Measurements from ENCODE around the gene PRDM7. TPM values are rescaled to one million over a fixed set of nuclear protein-coding genes. Genes with fewer than 3 reads are reported as not detected.

PRDM7 gene
- total and polyA plus RNA-seq, 2 donors (not counting 1 experiment from before 2014, with no cell fraction given), result not detected

DNA sequence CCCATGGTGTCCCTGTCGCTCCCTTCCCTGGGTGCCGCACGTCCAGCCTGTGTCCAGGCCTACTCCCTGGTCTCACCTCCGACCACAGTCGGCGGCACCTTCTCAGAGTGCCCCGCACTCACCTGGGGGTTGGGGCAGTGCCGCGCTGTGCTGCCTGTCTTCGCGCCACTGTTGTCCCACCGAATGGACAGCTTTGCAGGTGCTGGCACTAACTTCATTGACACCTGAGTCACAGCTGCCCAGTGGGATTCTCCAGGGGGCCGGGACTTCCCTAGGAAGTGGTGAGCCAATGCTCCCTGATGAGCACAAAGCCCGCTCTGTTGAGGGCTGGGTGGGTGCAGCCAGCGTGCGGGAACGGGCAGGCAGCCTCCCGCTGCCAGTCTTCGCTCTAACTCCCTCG, 33.6 kb downstream of the PRDM7 start:
- ChIA-PET CTCF (no interaction called here), POLR2A (no interaction called here)
- WGBS (ENCODE audit: insufficient coverage), result 87% methylated on average over 19 of the region's 20 CpGs
- Mint-ChIP-seq H3K27ac (no peak overlapping the region), H3K27me3 (peaks cover 16% of the 10 kb centered on the region), H3K4me1 (peaks cover 7% of the 10 kb centered on the region), H3K4me3 (no peak overlapping the region), H3K9me3 (ENCODE audit: insufficient read depth) (no peaks in the 10 kb centered on the region)
- H3K36me3 ChIP-seq (replicated peaks in 1 of 2; ENCODE audit: control extremely low read depth in 1 of 2, control insufficient read depth in 1 of 2, extremely low read depth in 1 of 2, insufficient read depth in 2 of 2, low read length in 1 of 2), result no peaks in the 10 kb centered on the region
- H3K79me2 ChIP-seq (ENCODE audit: control insufficient read depth, insufficient read depth, low read length), result no peaks in the 10 kb centered on the region
- ATAC-seq (ENCODE audit: low read depth), result no peak
- no peak overlapping the region for H3K27ac ChIP-seq (ENCODE audit: low read length in 2 of 2)
- peaks cover 0 to 13% (median 0%) of the 10 kb centered on the region in 3 donors for H3K9me3 ChIP-seq (ENCODE audit: control extremely low read depth in 1 of 3, control insufficient read depth in 2 of 3, insufficient read depth in 1 of 3, low read length in 2 of 3)
- intact Hi-C loops (cut with micrococcal nuclease), result no loop called here
- no peak overlapping the region for H3K4me2 ChIP-seq (replicated peaks; ENCODE audit: low read depth, low read length, poor library complexity, severe bottlenecking)
- peaks cover 0 to 27% (median 13%) of the 10 kb centered on the region in 4 experiments for H3K27me3 ChIP-seq (replicated peaks in 1 of 4; ENCODE audit: control extremely low read depth in 1 of 4, control insufficient read depth in 3 of 4, insufficient read depth in 4 of 4, low read length in 3 of 4)
- no peak for DNase-seq
- TF ChIP-seq, protein P1, sequence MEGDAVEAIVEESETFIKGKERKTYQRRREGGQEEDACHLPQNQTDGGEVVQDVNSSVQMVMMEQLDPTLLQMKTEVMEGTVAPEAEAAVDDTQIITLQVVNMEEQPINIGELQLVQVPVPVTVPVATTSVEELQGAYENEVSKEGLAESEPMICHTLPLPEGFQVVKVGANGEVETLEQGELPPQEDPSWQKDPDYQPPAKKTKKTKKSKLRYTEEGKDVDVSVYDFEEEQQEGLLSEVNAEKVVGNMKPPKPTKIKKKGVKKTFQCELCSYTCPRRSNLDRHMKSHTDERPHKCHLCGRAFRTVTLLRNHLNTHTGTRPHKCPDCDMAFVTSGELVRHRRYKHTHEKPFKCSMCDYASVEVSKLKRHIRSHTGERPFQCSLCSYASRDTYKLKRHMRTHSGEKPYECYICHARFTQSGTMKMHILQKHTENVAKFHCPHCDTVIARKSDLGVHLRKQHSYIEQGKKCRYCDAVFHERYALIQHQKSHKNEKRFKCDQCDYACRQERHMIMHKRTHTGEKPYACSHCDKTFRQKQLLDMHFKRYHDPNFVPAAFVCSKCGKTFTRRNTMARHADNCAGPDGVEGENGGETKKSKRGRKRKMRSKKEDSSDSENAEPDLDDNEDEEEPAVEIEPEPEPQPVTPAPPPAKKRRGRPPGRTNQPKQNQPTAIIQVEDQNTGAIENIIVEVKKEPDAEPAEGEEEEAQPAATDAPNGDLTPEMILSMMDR (IDR thresholded peaks at IDR 0.05), result no peak
- no peak for TF ChIP-seq EZH2 (IDR thresholded peaks at IDR 0.05; ENCODE audit: borderline replicate concordance, insufficient read depth, low read depth, low read length, poor library complexity, severe bottlenecking)
- peaks cover 13 to 15% of the 10 kb centered on the region in 2 donors for H3K4me1 ChIP-seq (ENCODE audit: control insufficient read depth in 2 of 2, insufficient read depth in 2 of 2, low read length in 2 of 2)
- H3K4me3 ChIP-seq (ENCODE audit: control extremely low read depth in 1 of 5, extremely low read depth in 1 of 5, insufficient read depth in 1 of 5, low read depth in 2 of 5, low read length in 4 of 5), result no peak overlapping the region
- H3K9ac ChIP-seq (ENCODE audit: low read length), result no peak overlapping the region
- H2AFZ ChIP-seq (ENCODE audit: insufficient read depth, low read depth, low read length, poor library complexity, severe bottlenecking), result no peak overlapping the region
- no peaks in the 10 kb centered on the region for H4K20me1 ChIP-seq (ENCODE audit: control insufficient read depth, insufficient read depth, low read length, poor library complexity, severe bottlenecking)

DNA sequence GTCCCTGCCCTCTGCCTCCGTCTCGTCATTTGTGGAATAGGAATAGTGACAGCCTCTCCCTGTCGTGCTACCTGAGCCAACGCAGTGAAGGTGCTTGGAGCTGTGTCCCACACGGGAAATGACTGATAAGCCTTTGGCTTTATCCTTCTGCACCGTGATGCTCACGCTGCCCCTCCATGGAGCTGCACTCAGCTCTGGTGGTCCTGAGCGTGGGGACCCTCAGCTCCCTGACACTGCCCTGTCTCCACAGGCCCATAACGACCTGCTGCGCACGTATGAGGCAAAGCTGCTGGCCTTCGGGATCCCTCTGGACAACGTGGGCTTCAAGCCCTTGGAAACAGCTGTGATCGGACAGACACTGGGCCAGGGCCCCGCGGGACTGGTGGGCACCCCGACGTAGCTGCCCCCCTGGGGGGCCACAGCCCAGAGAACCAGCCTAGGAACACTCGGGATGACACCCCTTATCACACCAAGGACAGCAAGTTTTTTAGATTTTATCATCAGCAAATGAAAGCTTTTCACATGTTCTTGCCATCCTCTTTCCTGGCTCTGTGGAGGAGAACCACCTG, 34.1 kb downstream of the PRDM7 start:
- 87% methylated on average over 19 of the region's 19 CpGs for WGBS (ENCODE audit: insufficient coverage)
- no peak overlapping the region for H3K4me3 ChIP-seq (ENCODE audit: control extremely low read depth in 1 of 5, extremely low read depth in 1 of 5, insufficient read depth in 1 of 5, low read depth in 2 of 5, low read length in 4 of 5)
- Mint-ChIP-seq H3K27me3 (peaks cover 11% of the 10 kb centered on the region), H3K9me3 (ENCODE audit: insufficient read depth) (no peaks in the 10 kb centered on the region), H3K4me3 (no peak overlapping the region), H3K27ac (no peak overlapping the region), H3K4me1 (peaks cover 4% of the 10 kb centered on the region)
- H3K9ac ChIP-seq (ENCODE audit: low read length), result no peak overlapping the region
- intact Hi-C loops (cut with micrococcal nuclease), result no loop called here
- no peak for DNase-seq
- H3K27ac ChIP-seq (ENCODE audit: low read length in 2 of 2), result no peak overlapping the region
- peaks cover 13 to 15% of the 10 kb centered on the region in 2 donors for H3K4me1 ChIP-seq (ENCODE audit: control insufficient read depth in 2 of 2, insufficient read depth in 2 of 2, low read length in 2 of 2)
- TF ChIP-seq, protein P1 (IDR thresholded peaks at IDR 0.05), result no peak
- no peak for TF ChIP-seq EZH2 (IDR thresholded peaks at IDR 0.05; ENCODE audit: borderline replicate concordance, insufficient read depth, low read depth, low read length, poor library complexity, severe bottlenecking)
- POLR2A ChIA-PET, result no interaction called here
- no peaks in the 10 kb centered on the region for H3K79me2 ChIP-seq (ENCODE audit: control insufficient read depth, insufficient read depth, low read length)
- H3K36me3 ChIP-seq (replicated peaks in 1 of 2; ENCODE audit: control extremely low read depth in 1 of 2, control insufficient read depth in 1 of 2, extremely low read depth in 1 of 2, insufficient read depth in 2 of 2, low read length in 1 of 2), result no peaks in the 10 kb centered on the region
- peaks cover 0 to 25% (median 13%) of the 10 kb centered on the region in 4 experiments for H3K27me3 ChIP-seq (replicated peaks in 1 of 4; ENCODE audit: control extremely low read depth in 1 of 4, control insufficient read depth in 3 of 4, insufficient read depth in 4 of 4, low read length in 3 of 4)
- ATAC-seq (ENCODE audit: low read depth), result no peak
- H3K9me3 ChIP-seq (ENCODE audit: control extremely low read depth in 1 of 3, control insufficient read depth in 2 of 3, insufficient read depth in 1 of 3, low read length in 2 of 3), result peaks cover 0 to 12% (median 0%) of the 10 kb centered on the region in 3 donors
- no peak overlapping the region for H3K4me2 ChIP-seq (replicated peaks; ENCODE audit: low read depth, low read length, poor library complexity, severe bottlenecking)
- no peak overlapping the region for H2AFZ ChIP-seq (ENCODE audit: insufficient read depth, low read depth, low read length, poor library complexity, severe bottlenecking)
- no peaks in the 10 kb centered on the region for H4K20me1 ChIP-seq (ENCODE audit: control insufficient read depth, insufficient read depth, low read length, poor library complexity, severe bottlenecking)
- CTCF ChIA-PET, result interaction anchor here (0.6 kb wide), 1 partner anchor 241 kb away, joined by 3 read pairs; no protein-coding TSS in a partner anchor

Data from B cell (primary cell).